Panc1 (cell line): ENCODE data around the gene LPA. TPM values are rescaled to one million over a fixed set of nuclear protein-coding genes. Genes with fewer than 3 reads are reported as not detected.

ENCODE experiments used
- ATAC-seq: fragments of 200-7000 bp; cut with Tn5 transposase; 2 replicates; pipeline ENCODE4 v1.9.1; 2020; ENCODE audit warnings: mild to moderate bottlenecking, moderate library complexity
- BruUV-seq: library from RNA; stranded (reverse); fragments of 400-500 nt; replicated peaks from 2 replicates; lab custom pipeline; 2021; lab: Mats Ljungman, UMichigan
- CTCF ChIA-PET: fragments of 300-600 bp; sonication (Branson Sonifier 250); formaldehyde crosslinking; loops from one replicate; lab custom pipeline; 2022; ENCODE audit warnings: antibody characterized with exemption; lab: Charles Lee
- POLR2A ChIA-PET: fragments of 300-600 bp; sonication (Branson Sonifier 250); formaldehyde crosslinking; loops from one replicate; lab custom pipeline; 2022; ENCODE audit warnings: antibody characterized with exemption; lab: Charles Lee
- DNase-seq: peaks from one replicate; pipeline ENCODE4 v3.0.0-alpha.2; 2010; ENCODE audit warnings: low read depth, low spot score
- H3K27ac ChIP-seq: 2 replicates; pipeline ENCODE4 v1.5.1; 2011; ENCODE audit warnings: mild to moderate bottlenecking, low read length, inconsistent platforms
- H3K27me3 ChIP-seq: fragments of 200-500 bp; sonication (Bioruptor generic); 2 replicates; pipeline ENCODE4 v1.6.0; 2014; ENCODE audit warnings: low read length, inconsistent platforms; ENCODE audit not compliant: control insufficient read depth, insufficient read depth
- H3K36me3 ChIP-seq: fragments of 200-500 bp; sonication (Bioruptor generic); 2 replicates; pipeline ENCODE4 v1.5.1; 2014; ENCODE audit warnings: inconsistent platforms, mild to moderate bottlenecking, low read length, moderate library complexity; ENCODE audit not compliant: control insufficient read depth, insufficient read depth
- H3K4me1 ChIP-seq: 2 replicates; pipeline ENCODE4 v1.5.1; 2011; ENCODE audit warnings: inconsistent platforms, mild to moderate bottlenecking, low read length, moderate library complexity; ENCODE audit not compliant: control insufficient read depth, insufficient read depth
- H3K4me3 ChIP-seq, 2 experiments: 2 replicates each; pipeline ENCODE4 v1.5.1; 2011 to 2012; ENCODE audit warnings: low read depth in 2 of 2, low read length in 2 of 2, mild to moderate bottlenecking in 2 of 2, inconsistent platforms in 1 of 2, moderate library complexity in 1 of 2
- H3K9me3 ChIP-seq: fragments of 200-500 bp; sonication (Bioruptor generic); 2 replicates; pipeline ENCODE4 v1.5.1; 2014; ENCODE audit warnings: low read depth, mild to moderate bottlenecking, inconsistent platforms, low read length, moderate library complexity; ENCODE audit not compliant: control insufficient read depth, insufficient read depth
- CTCF ChIP-seq: fragments of 450-650 bp; IDR thresholded peaks from 2 replicates; pipeline ENCODE4 v1.5.1; 2017; ENCODE audit warnings: mild to moderate bottlenecking
- POLR2AphosphoS5 ChIP-seq: IDR thresholded peaks from 2 replicates; pipeline ENCODE4 v1.6.1; 2012; ENCODE audit warnings: mild to moderate bottlenecking, low read depth, low read length, moderate library complexity
- REST ChIP-seq, 2 experiments: IDR thresholded peaks; 2 replicates each; pipeline ENCODE4 v1.6.1; 2011 to 2012; ENCODE audit warnings: low read depth in 2 of 2, control low read depth in 1 of 2, low read length in 1 of 2, mild to moderate bottlenecking in 1 of 2, moderate library complexity in 1 of 2; ENCODE audit not compliant: insufficient read depth in 1 of 2
- SIN3A ChIP-seq: IDR thresholded peaks from 2 replicates; pipeline ENCODE4 v1.6.1; 2012; ENCODE audit warnings: low read depth, mild to moderate bottlenecking, low read length, moderate library complexity, borderline replicate concordance; ENCODE audit not compliant: insufficient read depth
- TCF7L2 ChIP-seq: IDR thresholded peaks from 2 replicates; pipeline ENCODE4 v1.6.1; 2011; ENCODE audit warnings: mild to moderate bottlenecking, low read depth, low read length, inconsistent platforms
- in situ Hi-C: cut with HindIII; loops from 2 replicates; pipeline ENCODE4 v1.10.0; 2016; ENCODE audit warnings: low sequenced_read_pairs, low pct_unique_long_range_greater_than_20kb
- intact Hi-C: fragments of 100-400 bp; cut with micrococcal nuclease; formaldehyde crosslinking; loops from one replicate; pipeline ENCODE4 v1.10.0; 2022; ENCODE audit not compliant: unreplicated experiment
- total RNA-seq: library from RNA; stranded (reverse); gene quantifications from one replicate; pipeline ENCODE4 v1.2.1, GENCODE V29; 2021; ENCODE audit not compliant: unreplicated experiment

The LPA gene
- total RNA-seq, 1 experiment from 2014 or later, result 0.21 TPM

- intact Hi-C loops (no loop called here), in situ Hi-C loops (no loop called here)
- TF ChIP-seq TCF7L2 (no peak), SIN3A (no peak), CTCF (no peak), POLR2AphosphoS5 (no peak), REST (IDR thresholded peaks at IDR 0.05; ENCODE audit: insufficient read depth in 1 of 2, low read depth in 2 of 2, low read length in 1 of 2) (no peak)
- ChIA-PET POLR2A (no interaction called here), CTCF (no interaction called here)
- H3K27me3 ChIP-seq, result peaks cover 6% of the 10 kb centered on the region
- H3K9me3 ChIP-seq, result no peaks in the 10 kb centered on the region
- ATAC-seq (no peak), DNase-seq (no peak)
- no peak overlapping the region for H3K27ac ChIP-seq
- H3K36me3 ChIP-seq, result no peaks in the 10 kb centered on the region
- no peaks in the 10 kb centered on the region for H3K4me1 ChIP-seq
- BruUV-seq, result no TSS peak
- no peak overlapping the region for H3K4me3 ChIP-seq
These were observed 140.9 kb downstream of the LPA start for GRCh38 chr6:160523223-160523622.

GRCh38 chr6:160520043-160520904 is 143.8 kb downstream of the LPA start:
- no peaks in the 10 kb centered on the region for H3K36me3 ChIP-seq
- ATAC-seq (peak; percentile 89), DNase-seq (peak; percentile 53)
- no peak overlapping the region for H3K27ac ChIP-seq
- in situ Hi-C loops (no loop called here), intact Hi-C loops (loop anchor here (1.0 kb wide), 1 partner anchor 148 kb away; no protein-coding TSS in a partner anchor)
- H3K9me3 ChIP-seq, result no peaks in the 10 kb centered on the region
- peaks cover 6% of the 10 kb centered on the region; the same call in 1 of the 2 replicates for H3K27me3 ChIP-seq
- BruUV-seq, result no TSS peak
- no peaks in the 10 kb centered on the region for H3K4me1 ChIP-seq
- POLR2A ChIA-PET, result no interaction called here
- H3K4me3 ChIP-seq, result peak overlapping the region; percentile 40 to 69
- TF ChIP-seq CTCF (peak; percentile 42), POLR2AphosphoS5 (no peak)
- CTCF ChIA-PET, result interaction anchor here (0.7 to 1.7 kb wide), 3 partner anchors 14 to 144 kb away, joined by 3 to 6 read pairs (median 5); partner anchors contain the start of gene LPA
